EL (cell line): ENCODE measurements around the gene CCDC57.

Experiments
- DNase-seq: peaks from one replicate; pipeline ENCODE4 v3.0.0-alpha.2; 2016

The CCDC57 gene

DNA sequence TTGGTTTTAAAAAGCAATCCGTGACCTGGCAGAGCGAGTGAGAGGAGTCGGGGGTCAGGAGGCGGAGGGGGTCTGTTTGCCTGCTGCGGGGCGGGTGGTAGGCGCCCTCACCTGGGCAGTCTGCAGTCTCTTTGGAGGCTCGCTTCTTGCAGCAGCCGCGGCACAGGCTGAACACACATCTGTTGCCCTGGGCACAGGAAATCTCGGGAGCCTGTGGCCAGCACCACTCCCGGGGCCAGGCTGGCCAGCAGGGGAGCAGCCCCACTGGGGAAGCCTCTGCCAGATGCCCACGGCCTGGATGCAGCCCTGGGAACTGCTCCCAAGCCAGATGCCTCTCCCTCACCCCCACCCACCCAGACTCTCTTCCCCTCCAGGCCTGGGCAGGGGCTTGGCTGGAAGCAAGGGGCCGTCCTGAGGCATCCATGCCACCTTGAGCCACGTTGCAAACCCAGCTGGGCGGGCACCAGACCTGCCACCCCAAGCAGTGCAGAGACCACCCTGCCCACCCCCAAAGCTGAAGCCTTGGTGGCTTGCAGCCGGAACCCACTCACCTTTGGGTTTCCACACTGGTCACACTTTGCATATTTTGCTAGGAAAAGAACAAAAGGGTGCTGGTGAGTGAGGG, 154.3 kb downstream of the CCDC57 start:
- DNase-seq, result no peak

DNA sequence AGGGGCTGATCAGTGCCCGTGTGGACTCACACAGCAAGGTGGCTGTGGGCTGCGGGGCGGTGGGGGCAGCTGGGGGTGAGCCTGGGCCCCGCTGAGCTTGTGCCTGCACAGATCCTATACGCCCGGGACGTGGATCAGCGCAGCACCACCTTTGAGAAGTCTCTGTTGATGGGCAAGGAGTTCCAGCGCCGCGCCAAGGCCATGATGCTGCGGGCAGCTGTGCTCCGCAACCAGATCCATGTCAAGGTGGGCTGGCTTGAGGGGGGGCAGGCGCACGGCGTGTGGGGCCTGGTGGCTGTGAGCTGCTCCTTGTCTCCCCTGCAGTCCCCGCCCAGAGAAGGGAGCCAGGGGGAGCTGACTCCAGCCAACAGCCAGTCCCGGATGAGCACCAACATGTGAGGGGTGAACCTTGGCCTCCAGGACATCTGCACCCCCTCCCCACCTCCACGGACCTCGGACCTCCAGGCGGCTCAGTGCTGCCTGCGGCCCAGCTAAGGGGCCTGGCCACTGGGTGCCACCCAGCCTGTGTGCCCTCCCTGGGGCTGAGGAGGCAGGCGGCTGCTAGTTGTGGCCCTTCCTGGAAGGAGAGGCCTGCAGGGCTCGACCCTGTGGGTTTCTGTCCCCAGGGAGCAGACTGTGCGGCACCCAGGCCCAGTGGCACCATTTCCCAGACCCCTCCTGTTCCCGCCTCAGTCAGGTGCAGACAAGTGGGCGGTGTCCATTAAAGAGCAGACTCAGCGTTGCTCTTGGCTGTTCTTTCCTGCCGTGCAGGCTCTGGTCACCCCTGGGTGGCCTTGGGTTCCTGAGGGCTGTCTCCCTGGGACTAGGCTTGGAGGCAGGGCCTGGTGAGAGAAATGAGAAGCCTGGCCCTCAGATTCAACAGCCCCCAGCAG, 155.7 kb downstream of the CCDC57 start:
- DNase-seq, result no peak

DNA sequence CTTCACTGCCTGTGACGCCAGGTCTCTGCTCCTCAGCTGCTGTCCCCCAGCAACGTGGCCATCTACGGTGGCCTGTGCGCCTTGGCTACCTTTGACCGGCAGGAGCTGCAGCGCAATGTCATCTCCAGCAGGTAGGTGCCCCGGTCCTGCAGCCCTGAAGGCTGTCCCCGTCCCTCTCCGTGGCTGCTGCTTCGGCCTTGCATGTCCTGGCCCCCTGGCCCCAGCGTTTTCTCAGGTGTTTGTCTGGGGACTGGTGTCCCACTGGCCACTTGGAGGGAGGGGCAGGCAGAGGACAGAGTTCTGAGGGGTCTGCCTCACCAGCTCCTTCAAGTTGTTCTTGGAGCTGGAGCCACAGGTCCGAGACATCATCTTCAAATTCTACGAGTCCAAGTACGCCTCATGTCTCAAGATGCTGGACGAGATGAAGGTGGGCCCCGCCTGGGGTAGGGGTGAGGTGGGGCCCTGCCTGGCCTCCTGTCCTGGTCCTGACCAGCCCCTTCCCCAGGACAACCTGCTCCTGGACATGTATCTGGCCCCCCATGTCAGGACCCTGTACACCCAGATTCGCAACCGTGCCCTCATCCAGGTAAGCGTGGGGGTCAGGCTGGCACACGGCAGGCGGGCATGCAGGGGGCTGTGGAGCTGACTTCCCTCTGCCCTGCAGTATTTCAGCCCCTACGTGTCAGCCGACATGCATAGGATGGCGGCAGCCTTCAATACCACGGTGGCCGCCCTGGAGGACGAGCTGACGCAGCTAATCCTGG, 156.5 kb downstream of the CCDC57 start:
- no peak for DNase-seq

DNA sequence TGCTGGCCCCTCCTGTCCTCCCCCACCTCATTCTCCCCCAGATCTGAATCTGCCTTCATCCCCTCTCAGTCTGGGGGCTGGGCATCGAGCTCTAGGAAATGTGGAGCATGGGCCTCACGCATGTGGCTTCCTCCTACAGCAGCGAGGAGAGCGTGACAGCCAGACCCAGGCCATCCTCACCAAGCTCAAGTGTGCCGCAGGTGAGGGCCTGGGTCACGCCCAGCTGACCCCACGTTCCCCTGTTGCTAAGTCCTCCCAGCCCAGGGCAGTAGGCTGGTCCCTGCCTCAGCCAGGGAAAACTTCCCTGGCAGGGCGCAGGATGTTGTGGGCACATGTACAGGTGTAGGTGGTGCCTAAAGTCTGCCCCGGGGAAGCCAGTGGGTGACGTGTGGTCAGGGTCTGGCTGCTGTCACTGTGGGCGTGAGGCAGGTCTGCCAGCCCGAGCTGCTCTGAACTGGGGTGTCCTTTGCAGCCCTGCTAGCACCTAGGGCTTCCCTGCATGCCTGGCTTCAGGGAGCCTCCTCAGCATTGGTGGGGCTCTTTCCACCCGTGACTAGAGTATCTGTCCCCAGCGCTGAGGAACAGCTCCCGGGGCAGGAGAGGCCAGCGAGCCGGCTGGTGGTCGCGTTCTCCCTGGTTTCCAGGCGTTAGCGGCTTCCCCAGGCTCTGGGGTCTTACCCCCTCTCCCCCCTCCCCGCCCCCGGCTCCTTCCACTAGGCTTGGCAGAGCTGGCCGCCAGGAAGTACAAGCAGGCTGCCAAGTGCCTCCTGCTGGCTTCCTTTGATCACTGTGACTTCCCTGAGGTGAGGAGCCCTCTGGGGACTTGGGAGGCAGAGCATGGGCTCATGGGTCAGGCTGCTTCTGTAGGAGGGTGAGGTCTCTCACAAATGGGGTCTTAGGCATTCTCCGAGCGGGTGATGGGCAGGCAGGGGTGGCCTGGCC, 157.3 kb downstream of the CCDC57 start:
- DNase-seq, result no peak

DNA sequence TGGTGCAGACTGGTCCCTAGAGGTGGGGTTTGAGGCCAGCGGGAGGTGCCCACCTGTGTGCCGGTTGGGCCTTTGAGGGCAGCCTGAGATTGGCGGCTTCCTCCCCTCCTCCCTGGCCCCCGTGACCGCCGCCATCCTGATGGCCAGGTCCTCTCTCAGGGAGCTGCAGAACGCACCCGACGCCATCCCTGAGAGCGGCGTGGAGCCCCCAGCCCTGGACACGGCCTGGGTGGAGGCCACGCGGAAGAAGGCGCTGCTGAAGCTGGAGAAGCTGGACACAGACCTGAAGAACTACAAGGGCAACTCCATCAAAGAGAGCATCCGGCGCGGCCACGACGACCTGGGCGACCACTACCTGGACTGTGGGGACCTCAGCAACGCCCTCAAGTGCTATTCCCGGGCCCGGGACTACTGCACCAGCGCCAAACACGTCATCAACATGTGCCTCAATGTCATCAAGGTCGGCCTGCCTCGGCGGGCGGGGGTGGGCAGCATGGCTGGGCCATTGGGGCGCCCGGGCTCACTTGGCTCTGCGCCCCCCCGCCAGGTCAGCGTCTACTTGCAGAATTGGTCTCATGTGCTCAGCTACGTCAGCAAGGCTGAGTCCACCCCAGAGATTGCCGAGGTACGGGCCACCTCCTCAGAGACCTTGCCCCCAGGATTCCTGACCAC, 158.2 kb downstream of the CCDC57 start:
- DNase-seq, result no peak

DNA sequence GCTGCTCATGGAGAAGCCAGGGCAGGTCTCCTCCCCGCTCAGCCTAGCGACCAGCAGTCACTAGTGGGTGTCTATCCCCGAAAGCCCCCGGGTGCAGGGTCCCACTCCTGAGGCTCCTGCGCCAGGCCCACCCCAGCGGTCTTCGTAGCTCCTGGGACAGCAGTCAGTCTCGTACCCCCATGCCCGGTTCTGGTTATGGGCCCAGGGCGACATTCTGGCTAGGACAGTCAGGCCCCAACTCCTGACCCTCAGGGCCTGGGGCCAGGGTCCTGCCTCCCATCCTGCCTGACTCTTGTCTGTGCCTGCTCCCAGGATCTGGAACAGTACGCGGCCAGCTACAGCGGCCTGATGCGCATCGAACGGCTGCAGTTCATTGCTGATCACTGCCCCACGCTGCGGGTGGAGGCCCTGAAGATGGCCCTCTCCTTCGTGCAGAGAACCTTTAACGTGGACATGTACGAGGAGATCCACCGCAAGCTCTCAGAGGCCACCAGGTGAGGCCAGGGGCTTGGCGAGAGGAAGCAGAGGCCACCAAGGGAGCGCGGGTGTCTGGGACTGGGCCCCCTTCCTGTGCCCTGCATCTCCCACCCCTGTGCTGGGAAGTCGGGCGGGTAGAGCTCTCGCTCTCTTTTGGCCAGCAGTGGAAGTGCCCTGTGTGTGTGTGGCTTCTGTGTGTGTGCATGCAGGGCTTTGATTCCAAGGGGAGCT, 158.9 kb downstream of the CCDC57 start:
- DNase-seq, result no peak

DNA sequence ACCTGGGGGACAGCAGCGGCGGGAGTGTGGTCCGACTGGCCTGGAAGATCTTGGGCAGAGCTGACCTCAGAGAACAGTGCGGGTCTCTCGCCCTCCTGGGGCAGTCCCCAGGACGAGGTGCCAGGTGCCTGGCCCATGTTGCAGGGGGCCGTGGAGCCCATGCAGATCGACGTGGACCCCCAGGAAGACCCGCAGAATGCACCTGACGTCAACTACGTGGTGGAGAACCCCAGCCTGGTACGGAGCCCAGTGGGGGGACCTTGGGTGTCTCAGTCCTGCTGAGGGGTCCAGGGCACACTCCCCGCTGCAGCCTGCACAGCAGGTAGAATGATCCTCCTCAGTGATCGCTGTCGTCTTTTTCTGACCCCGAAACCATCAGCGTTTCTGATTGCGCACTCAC, 159.5 kb downstream of the CCDC57 start:
- DNase-seq, result no peak

DNA sequence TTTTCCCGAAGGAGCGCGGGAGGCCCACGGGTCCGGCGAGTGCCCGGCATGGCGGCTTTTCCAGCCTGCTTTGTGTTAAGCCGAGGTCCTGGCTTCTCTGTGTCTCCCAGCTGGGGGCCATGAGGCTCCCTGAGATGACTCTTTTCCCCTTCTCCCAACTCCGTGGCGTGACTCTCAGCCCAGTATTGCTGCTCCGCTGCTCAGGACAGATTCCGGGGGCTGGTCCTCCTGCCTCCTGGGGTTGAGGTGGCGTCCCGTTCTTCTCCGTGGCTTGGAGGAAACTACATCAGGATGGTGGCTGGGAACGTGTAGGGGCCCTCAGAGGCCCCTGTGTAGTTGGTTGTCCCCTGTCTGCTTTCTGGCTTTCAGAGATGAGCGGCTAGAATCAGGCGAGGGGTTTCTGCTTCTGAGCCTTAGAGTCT, 160.0 kb downstream of the CCDC57 start:
- DNase-seq, result no peak

DNA sequence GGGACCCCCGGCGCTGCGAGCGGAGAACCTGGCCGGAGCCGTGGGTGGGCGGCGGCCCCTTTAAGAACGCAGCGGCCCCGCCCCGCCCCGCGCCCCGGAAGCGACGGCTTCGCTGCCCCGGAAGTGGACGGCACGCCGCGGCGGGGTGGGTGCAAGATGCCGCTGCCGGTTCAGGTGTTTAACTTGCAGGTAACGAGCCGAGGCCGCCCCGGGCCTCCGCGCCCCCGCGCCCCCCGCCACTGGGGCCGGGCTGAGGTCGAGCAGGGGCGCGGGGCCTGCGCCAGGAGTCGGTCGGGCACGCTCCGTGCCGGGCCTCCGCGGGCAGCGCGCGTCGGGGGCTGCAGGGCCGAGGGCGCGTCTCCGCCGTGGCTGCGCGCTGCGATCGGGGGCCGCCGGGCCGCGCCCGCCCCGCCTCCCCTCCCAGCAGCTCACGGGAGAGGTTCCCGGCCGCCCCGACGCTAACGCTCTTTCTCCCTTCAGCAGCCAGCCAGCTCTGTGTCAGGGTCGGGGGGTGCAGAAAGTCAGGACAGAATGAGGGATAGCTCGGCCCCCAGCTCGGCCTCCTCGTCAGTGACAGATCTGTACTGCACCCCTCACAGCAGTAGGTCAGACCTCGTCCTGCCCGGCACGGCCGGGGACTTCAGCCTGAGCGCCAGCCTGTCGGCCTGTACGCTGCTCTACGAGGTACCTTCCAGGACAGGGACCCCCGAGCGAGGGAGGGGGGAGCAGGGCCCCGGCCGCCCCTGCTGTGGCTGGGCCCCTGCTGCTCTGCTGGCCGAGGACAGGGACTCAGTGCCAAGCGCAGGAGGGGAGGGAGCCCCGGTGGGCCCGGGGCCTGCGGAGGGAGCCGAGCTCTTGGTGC, 160.6 kb downstream of the CCDC57 start, which contains the start of the genes GPS1 and RFNG:
TSS of gene GPS1 (plus strand) at position 123 of the 862 bp plus-strand sequence. CDS start at position 157, 34 bp downstream.
TSS of gene RFNG (minus strand) at position 36 of the 862 bp plus-strand sequence. CDS start 45 bp downstream, outside the sequence.
- DNase-seq, result peak; percentile 62
